Right ventricle myocardium inferior (tissue), 1 donor: Measurements from ENCODE around the gene ANXA8L1. TPM values are rescaled to one million over a fixed set of nuclear protein-coding genes. Genes with fewer than 3 reads are reported as not detected.
"Not testable (repeated sequence)": the region's sequence is repeated elsewhere in the genome, so short reads cannot be mapped to it uniquely, and the experiment has no call there.

Source experiments
- ATAC-seq: fragments of 200-7000 bp; cut with Tn5 transposase; one replicate; pipeline ENCODE4 v1.9.1; 2020; ENCODE audit warnings: mild to moderate bottlenecking, moderate library complexity
- DNase-seq: peaks from one replicate; pipeline ENCODE4 v3.0.0; 2021; ENCODE audit errors: missing footprints
- intact Hi-C: fragments of 100-400 bp; cut with DNase I; formaldehyde crosslinking; loops from one replicate; pipeline ENCODE4 v1.11.0; 2022
- total RNA-seq: library from RNA; stranded (reverse); fragmentation: NEBNext Ultra II Directional; extraction: Animal tissue kit (Norgen Biotek cat#: 25700); gene quantifications from one replicate; pipeline ENCODE4 v1.2.1, GENCODE V29; 2021
- donor health status: DM: no; HTN: yes; CAD: no; lungs with severe emphysema.

ANXA8L1 gene
- total RNA-seq, 1 donor from 2014 or later, result 0.68 TPM

- DNase-seq, intact Hi-C loops, ATAC-seq: not testable (repeated sequence)
Observed at GRCh38 chr10:46387309-46387902, 11.8 kb downstream of the ANXA8L1 start.

DNA sequence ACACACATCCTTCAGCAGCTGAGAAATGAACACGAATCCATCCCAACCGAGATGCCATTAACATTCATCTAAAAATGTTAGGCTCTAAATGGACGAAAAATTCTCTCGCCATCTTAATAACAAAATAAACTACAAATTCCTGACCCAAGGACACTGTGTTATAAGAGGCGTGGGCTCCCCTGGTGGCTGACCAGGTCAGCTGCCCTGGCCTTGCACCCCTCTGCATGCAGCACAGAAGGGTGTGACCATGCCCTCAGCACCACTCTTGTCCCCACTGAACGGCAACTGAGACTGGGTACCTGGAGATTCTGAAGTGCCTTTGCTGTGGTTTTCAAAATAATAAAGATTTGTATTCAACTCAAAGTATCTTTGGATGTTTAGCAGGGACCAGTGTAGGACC lies 15.8 kb downstream of the ANXA8L1 start:
- not testable (repeated sequence) for ATAC-seq, DNase-seq

GRCh38 chr10:46396441-46397279 lies 21.1 kb downstream of the ANXA8L1 start:
- ATAC-seq, intact Hi-C loops: not testable (repeated sequence)

More for the DNA sequence above, 15.8 kb downstream of the ANXA8L1 start:
- intact Hi-C loops, result not testable (repeated sequence)

DNA sequence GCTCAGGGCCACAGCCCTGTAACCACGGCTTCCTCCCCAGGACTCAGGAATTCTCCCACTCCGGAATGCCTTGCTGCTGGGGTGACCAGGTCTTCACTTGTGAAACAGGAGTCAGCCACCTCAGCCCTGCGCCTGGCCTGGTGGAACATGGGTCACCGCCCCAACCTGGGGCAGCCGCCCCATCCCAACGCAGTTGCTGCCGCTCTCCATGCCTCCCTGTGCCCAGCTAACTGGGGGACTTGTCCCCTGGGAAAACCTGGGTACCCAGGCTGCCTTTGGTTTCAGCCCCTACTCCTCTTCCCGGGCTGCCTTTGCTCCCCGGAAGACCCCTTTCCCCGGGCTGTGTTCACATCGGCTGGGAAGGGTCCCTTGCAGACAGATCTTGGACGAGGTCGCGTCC lies 22.2 kb downstream of the ANXA8L1 start:
- intact Hi-C loops, ATAC-seq: not testable (repeated sequence)

More at GRCh38 chr10:46396441-46397279, 21.1 kb downstream of the ANXA8L1 start:
- DNase-seq, result not testable (repeated sequence)

DNA sequence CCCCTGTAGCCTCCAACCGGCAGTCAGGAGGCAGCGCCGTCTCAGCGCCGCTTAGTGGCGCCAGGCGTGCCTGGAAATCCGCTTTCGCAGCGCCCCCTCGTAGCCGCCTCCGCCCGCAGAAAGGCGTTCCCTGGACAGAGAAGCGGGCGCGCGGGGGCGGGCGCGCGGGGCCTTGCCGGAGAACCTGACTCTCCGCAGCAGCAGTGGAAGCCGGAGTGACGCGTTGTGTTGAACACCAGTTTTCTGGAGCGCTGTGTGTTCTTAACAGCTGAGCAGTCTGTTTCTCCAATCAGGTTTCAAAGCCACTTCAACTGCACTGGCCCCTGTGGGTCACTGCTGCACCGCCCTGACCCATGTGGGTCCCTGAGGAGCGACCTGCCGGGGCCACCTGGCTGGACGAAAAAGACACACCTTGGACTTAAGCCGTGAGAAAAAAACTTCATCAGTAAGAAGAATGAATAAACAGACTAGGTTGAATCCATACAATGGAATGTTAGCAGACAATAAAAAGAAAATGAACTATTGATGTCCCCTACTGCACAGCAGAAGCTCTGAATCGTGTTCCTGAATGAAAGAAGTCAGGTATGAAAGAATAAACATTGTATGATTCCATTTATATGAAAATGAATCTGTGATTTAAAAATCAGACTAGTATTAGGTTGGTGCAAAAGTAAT lies 22.8 kb downstream of the ANXA8L1 start:
- intact Hi-C loops, DNase-seq: not testable (repeated sequence)

More for the DNA sequence above, 22.2 kb downstream of the ANXA8L1 start:
- not testable (repeated sequence) for DNase-seq

GRCh38 chr10:46409556-46409955 lies 34.0 kb downstream of the ANXA8L1 start:
- ATAC-seq, intact Hi-C loops, DNase-seq: not testable (repeated sequence)

More for the DNA sequence above, 22.8 kb downstream of the ANXA8L1 start:
- ATAC-seq, result peak; percentile 90

DNA sequence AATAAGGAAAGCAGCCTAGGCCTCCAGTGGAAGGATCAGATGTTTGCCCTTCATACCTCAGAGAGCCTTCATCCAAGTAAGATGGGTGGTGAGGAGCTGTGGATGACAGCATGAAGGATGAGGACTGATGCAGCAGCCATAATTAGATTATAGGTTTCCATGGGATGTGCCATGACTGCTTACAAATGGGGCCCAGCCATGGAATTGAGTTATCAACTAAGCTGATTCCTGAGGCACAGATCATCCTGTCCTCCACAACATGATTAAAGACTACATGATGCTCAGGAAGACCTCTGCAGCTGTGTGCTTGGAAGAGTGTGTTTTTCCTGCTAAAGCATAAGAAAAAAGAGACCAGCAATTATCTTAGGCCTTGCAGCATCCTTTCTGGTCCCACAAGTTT lies 35.5 kb downstream of the ANXA8L1 start:
- intact Hi-C loops, ATAC-seq, DNase-seq: not testable (repeated sequence)

DNA sequence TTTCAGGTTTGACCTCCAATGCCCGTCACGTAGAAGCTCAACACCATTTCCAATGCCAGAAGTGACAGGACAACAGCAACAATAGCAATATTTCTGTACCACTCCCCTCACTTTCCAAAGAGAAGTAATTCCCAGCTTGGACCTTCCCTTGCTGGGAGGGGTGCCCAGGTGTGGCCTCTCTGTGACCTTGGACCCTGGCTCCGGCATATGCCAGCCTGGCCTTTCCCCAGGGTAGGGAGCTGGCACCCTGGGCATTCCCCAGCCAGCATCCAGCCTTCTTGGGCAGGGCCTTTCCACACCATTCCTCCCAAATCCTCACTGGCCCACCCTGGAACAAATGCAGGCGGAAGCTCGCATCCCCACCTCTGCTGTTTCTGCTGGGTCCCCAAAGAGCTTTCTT lies 37.1 kb downstream of the ANXA8L1 start:
- DNase-seq, ATAC-seq, intact Hi-C loops: not testable (repeated sequence)

DNA sequence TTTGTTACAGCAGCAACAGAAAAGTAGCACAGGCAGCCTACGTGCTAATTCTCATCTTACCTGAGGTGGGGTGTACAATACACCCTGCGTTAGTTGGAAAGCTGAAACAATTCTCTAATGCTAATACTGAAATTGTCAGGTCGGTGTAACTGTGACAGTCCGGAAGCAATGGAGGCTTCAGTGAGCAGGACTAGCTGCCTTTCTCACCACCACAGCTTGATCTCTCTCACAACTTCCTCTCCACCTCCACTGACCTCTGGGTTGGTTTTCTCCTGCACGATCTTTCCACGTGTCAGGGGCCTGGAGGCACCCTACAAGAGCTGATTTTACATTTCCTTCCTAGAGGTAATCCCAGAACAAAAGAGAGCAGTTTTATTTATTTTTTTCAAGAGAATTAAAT lies 39.7 kb downstream of the ANXA8L1 start:
- intact Hi-C loops, DNase-seq, ATAC-seq: not testable (repeated sequence)

DNA sequence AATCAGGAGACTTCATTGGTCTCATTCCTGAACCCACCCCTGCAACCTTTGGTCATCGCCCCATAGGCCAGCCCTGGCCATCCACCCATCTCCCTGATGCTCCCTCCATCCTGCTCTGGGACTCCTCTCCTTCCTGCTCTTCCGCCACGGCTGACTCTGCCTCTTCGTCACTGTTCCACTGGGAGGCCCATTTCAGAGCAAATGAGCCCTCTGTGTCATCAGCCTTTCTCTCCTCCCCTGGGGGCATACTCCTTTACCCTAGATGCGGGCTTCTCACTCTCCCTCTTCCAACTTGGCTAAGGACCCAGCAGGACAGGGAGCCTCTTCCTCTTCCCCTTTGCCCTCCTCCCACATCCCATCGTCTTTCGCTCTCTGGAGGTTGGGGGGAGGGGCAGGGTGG lies 42.7 kb downstream of the ANXA8L1 start:
- DNase-seq, intact Hi-C loops, ATAC-seq: not testable (repeated sequence)

DNA sequence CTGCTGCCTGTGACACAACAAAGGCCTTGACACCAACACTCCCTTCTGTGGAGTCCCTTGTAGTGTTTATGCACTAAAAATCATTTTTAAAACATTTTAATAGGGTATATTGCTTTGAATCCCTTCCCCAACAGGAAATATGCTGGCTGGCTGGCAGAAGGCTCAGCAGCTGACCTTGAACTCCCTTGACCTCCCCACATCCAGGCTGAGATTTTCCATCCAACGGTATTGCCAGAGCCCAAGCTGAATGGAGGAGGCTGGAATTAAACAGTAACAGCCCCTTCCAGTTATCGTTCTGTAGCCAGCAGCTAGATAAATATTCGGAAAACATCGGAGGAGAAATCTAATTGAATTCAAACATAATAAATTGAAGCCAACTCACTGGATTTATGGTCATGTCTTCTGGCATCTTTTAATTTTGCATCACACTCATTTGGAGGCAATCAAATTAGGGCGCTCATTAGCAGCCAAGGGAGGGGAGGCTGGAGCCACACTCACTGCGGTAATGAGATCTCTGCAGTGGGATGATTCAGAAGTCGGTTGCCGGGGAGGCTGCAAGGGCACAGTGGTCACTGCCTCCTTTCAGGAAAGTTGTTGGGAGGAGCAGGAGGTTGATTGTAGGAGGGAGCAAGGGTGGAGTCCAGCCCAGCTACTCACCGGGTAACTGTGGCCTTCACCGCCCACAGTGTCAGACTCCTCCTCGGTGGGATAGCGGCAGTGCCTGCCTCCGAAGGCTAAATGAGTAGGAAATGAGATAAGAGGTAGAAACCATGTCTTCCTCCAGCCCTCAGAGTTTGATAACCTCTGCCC lies 44.2 kb downstream of the ANXA8L1 start:
- intact Hi-C loops, DNase-seq: not testable (repeated sequence)
- ATAC-seq, result peak; percentile 49

DNA sequence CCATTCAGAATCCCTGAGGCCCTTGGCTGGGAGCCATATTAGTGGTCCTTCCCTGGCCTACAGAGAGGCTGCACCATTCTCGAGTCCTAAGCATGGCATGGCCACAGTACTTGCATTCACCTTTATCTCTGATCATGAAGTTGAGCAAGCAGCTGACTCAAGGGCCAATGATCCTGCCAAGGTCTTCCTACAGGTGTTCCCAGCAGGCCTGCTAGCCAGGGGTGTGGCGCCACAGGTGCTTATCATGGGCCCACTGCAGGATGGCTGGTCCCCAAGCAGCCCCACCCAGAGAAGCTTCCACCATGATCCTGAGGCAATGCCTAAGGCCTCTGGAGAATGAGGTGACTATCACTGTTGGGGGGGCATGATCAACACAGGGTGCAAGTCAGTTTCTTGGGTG lies 48.0 kb downstream of the ANXA8L1 start:
- DNase-seq, ATAC-seq, intact Hi-C loops: not testable (repeated sequence)

GRCh38 chr10:46440942-46441341 lies 65.4 kb downstream of the ANXA8L1 start:
- intact Hi-C loops, result not testable (repeated sequence)
- ATAC-seq (peak; percentile 35), DNase-seq (peak; percentile 47)

Other genes with a start within 250 kb of the ANXA8L1 start
- gene ANTXRL, start 88.8 kb upstream of the ANXA8L1 start, total RNA-seq, result not detected
- gene NPY4R, start 90.2 kb downstream of the ANXA8L1 start, total RNA-seq, result not detected
- not detected for gene GPRIN2, start 180.9 kb downstream of the ANXA8L1 start, total RNA-seq
- 3.2 TPM for gene SYT15, start 203.4 kb downstream of the ANXA8L1 start, total RNA-seq